GM12865 (cell line): ENCODE measurements around the gene ALDH1L1.

Experiments
- DNase-seq: peaks from one replicate; pipeline ENCODE4 v3.0.0; 2010; ENCODE audit warnings: low read depth
- H3K4me3 ChIP-seq: 2 replicates; pipeline ENCODE4 v1.5.1; 2011; ENCODE audit warnings: mild to moderate bottlenecking, low read depth, low read length, control low read depth
- TF ChIP-seq, protein P1 (sequence below): IDR thresholded peaks from 2 replicates; pipeline ENCODE4 v1.5.1; 2011; ENCODE audit warnings: low read length, control low read depth, low read depth, inconsistent platforms; ENCODE audit not compliant: insufficient read depth; ENCODE audit errors: missing control alignments

ALDH1L1 gene

DNA sequence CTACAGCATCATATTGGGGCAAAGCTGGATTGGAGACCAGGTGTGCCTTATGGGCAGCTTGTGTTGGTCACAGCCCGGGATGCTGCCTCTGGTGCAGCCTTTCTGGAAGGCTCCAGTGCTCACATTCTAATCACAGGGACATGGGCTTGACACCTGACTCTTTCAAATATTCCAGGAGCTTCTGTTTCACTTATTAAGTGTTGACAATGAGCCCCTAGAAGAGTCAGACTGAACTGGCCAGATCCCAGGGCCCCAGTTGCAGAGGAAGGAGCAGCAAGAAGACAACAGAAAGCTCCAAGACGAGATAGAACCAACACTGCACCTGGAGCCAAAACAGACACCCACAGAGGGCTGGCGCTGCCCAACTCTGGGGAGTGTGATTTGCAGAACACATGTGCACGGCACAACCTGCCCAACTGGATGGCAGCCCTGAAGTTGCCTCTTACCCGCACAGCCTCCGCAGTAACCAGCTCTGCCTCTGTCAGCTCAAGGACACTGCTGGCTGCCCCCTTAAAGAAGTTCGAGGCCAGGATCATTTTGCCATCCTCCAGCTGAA is 30.3 kb downstream of the ALDH1L1 start:
- no peak overlapping the region for H3K4me3 ChIP-seq
- no peak for DNase-seq
- TF ChIP-seq, protein P1, sequence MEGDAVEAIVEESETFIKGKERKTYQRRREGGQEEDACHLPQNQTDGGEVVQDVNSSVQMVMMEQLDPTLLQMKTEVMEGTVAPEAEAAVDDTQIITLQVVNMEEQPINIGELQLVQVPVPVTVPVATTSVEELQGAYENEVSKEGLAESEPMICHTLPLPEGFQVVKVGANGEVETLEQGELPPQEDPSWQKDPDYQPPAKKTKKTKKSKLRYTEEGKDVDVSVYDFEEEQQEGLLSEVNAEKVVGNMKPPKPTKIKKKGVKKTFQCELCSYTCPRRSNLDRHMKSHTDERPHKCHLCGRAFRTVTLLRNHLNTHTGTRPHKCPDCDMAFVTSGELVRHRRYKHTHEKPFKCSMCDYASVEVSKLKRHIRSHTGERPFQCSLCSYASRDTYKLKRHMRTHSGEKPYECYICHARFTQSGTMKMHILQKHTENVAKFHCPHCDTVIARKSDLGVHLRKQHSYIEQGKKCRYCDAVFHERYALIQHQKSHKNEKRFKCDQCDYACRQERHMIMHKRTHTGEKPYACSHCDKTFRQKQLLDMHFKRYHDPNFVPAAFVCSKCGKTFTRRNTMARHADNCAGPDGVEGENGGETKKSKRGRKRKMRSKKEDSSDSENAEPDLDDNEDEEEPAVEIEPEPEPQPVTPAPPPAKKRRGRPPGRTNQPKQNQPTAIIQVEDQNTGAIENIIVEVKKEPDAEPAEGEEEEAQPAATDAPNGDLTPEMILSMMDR, result no peak

DNA sequence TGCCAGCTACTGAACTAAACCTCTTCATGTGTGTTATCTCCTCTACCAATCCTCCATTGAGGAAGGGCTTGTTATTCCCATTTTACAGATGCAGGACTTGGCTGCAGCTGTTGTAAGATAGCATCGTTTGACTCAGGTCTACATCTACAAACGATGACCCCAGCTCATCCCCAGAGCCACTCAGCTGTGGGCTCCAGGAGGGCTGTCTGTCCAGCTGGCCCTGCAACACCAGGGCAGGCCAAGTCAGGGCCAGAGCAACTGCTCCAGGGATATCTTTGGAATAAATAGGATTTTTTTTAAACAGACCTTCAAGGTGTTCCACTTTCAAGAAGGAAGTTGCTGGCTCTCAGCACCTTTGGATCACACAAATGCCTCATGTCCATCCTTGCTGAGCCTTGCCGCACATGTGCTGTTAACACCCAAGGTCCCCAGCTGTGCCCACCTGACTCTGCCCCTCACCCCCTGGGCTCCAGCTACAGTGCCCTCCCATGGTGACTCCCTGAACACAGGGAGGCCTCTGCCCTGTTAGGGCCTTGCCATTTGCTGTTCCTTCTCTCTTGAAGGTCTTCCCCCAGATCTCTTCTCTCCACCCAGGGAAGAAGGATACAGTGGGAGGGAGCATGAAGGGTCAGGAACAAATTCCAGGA is 31.0 kb downstream of the ALDH1L1 start:
- H3K4me3 ChIP-seq, result no peak overlapping the region
- no peak for DNase-seq
- TF ChIP-seq, protein P1, result no peak

DNA sequence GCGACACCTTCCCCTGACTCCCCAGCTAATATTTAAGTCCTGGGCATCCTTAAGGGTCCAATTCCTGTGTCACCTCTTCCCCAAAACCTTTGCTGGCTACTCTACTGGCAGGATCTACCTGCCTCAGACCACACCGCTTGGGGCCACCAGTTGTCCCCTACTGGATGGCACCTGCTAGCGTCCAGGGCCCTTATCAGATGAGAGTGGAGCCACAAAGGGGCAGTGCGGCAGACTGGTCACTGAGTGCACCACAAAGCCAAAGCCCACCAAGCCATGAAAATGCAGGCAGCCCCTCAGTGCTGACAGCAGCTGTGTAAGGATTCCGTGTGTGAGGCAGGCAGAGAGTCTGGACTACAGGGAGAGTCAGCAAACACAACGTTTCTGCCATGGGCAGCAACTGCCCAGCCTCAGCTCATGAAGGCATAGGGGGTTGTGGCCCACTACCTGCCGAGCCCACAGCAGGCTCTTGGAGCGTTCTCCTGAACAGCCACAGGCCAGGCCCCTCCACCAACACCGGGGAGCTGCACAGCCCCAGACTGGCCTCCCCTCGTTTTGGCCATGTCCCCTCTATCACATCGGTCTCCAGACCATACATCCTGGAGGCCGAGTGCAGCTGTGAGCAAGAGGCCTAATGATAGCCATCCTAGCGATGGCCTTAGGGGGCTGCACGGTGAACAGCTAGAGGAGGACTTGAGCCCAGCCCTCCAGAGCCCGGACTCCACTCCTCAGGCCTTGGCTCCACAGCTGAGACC is 32.3 kb downstream of the ALDH1L1 start:
- DNase-seq, result no peak
- H3K4me3 ChIP-seq, result no peak overlapping the region
- TF ChIP-seq, protein P1, result no peak

DNA sequence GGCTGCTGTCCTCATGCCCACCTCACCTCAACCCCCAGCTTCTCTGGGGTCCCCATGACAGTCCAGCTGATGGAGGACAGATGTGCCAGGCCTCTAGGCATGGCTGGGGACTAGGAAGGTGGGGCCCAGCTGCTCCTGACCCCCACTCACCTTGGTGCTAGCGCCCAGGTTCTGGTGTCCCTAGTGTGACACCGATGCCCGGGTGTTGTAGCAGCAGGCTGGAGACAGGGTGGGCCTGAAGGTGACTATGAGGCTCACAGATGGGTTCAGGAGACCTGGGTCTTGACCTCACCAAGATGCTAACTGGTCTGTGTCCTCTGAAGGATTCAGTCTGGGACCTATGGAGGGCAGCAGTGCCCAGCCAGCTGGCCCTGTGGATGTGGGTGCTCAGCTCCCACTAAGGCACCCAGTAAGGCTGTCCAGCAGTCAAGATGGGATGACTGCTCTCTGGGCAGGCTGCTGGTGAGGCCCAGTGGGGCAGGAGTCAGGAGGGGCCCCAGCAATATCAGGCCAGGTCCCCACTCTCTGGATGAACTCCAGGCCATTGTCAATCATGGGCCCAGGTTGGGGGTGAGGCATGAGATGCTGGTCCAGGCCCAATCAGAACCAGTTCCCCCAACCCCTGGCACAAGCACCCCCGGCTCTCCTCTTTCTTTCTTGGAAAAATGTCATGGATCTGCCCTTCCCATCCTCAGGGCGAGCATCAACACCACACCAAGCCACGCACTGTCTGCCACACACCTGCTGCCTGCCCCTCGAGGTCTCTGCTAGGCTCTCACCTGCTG is 33.0 kb downstream of the ALDH1L1 start:
- no peak overlapping the region for H3K4me3 ChIP-seq
- DNase-seq, result no peak
- TF ChIP-seq, protein P1, result no peak

DNA sequence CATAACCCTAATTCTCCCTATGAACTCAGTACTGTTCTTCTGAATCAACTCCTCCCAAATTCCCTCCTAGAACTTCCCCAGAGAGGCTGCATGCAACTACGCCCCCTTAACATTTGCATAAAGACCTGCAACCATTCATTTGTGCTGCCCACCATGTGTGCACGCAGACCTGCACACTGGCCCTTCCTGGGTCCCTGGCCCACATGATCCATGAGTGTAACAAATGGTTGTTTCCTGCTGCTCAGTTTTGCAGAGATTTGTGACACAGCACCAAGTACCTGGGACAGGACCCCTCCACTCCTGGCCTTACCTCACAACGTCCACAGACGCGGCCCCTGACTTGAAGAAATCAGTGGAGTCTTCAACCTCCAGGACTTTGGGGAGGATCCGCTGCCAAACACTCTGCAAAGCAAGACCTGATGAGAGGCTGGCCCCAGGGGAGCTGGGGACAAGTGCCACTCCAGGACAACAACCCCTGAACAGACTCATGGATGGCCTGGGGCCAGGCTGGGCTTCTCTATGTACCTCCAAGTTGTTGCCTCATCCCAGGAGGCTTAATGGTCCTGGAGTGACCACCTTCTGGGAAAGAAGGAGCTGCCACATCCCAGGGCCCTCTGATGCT is 33.8 kb downstream of the ALDH1L1 start:
- no peak overlapping the region for H3K4me3 ChIP-seq
- TF ChIP-seq, protein P1, result no peak
- no peak for DNase-seq

DNA sequence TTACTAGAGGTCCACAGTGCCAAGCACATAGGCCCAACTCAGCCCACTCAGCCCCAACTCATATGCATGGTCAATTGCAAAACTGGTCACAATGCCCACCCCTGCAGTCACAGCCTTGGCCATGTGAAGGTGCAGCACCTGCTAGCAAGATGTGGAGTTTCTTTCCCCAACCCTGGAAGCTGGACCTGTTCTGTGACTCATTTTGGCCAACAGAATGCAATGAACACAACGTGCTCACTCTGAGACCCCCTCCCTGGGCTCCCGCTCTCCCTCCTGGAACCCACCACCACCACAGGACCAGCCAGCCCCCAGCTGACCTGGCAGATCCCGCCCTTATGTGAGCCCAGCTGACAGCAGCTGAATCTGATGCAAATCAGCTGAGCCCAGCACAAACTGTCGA is 34.4 kb downstream of the ALDH1L1 start:
- TF ChIP-seq, protein P1, result no peak
- no peak for DNase-seq
- H3K4me3 ChIP-seq, result no peak overlapping the region
